Tibial artery (tissue), 4 donors: Measurements from ENCODE around the gene TMED1.
"Not testable (repeated sequence)": the region's sequence is repeated elsewhere in the genome, so short reads cannot be mapped to it uniquely, and the experiment has no call there.

Source experiments
- DNase-seq, 2 donors: peaks; one replicate each; pipeline ENCODE4 v3.0.0-alpha.2; 2019
- H3K27ac ChIP-seq, 2 donors: fragments of 200-600 bp; sonication (generic) in 1 of 2; 1 replicate in 1 of 2; 2 replicates in 1 of 2; pipeline ENCODE4 v1.5.1; 2018 to 2019; ENCODE audit warnings: mild to moderate bottlenecking in 1 of 2
- H3K27me3 ChIP-seq, 2 donors: fragments of 200-600 bp; sonication (generic) in 1 of 2; one replicate each; pipeline versions ENCODE4 v1.5.1 to v1.6.0; 2016 to 2019
- H3K36me3 ChIP-seq, 3 donors: fragments of 200-600 bp; sonication (generic) in 2 of 3; one replicate each; pipeline ENCODE4 v1.5.1; 2016 to 2019; ENCODE audit warnings: mild to moderate bottlenecking in 2 of 3
- H3K4me1 ChIP-seq, 4 donors: fragments of 200-600 bp; sonication (generic) in 2 of 4; 1 replicate in 3 of 4; 2 replicates in 1 of 4; pipeline ENCODE4 v1.5.1; 2016 to 2019
- H3K4me3 ChIP-seq, 2 donors: fragments of 200-600 bp; sonication (generic) in 1 of 2; 1 replicate in 1 of 2; 2 replicates in 1 of 2; pipeline ENCODE4 v1.5.1; 2018 to 2019; ENCODE audit warnings: mild to moderate bottlenecking in 2 of 2
- H3K9me3 ChIP-seq, 3 donors: fragments of 200-600 bp; sonication (generic) in 1 of 3; one replicate each; pipeline ENCODE4 v1.5.1; 2016 to 2019
- intact Hi-C: fragments of 100-400 bp; cut with DNase I; formaldehyde crosslinking; loops from one replicate; pipeline ENCODE4 v1.15.0; 2023; ENCODE audit warnings: low total_unique reads
- TF ChIP-seq, protein P1 (sequence below), 2 experiments: fragments of 200-600 bp in 1 of 2; fragments of 450-650 bp in 1 of 2; IDR thresholded peaks; one replicate each; pipeline ENCODE4 v1.5.1; 2017 to 2019; ENCODE audit warnings: antibody characterized with exemption in 2 of 2, mild to moderate bottlenecking in 1 of 2, moderate library complexity in 1 of 2

Gene TMED1

DNA sequence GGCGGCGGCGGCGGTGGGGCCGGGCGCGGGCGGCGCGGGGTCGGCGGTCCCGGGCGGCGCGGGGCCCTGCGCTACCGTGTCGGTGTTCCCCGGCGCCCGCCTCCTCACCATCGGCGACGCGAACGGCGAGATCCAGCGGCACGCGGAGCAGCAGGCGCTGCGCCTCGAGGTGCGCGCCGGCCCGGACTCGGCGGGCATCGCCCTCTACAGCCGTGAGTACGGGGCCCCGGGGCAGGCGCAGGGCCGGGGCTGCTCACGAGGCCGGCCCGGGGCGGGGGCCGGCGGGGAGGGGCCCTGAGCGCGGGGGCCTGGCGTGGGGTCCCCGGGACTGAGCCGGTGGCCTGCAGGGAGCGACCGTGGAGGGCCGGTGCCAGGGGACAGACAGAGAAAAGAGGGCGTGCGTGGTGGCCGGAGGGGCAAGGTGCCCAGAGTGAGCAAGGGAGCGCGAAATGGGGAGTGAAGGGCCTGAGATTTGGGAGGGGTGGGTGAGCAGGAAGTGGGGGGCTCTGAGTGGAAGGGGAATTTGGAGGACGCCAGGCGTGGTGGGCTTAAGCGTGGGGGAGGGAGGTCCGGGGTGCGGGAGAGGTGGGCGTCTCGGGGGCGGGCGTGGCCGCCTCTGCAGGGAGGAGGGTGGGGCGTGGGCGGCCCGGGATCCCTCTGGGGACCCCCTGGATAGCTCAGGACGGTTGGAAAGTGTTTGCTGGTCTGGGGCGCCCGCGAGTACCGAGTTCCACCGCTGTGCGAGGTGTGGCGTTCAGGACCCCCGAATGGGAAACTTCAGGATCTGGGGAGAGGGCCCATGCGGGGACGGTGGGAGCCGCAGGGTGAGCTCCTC is 35.9 kb upstream of the TMED1 start:
- H3K4me3 ChIP-seq = peak overlapping the region; percentile 76 to 93
- H3K9me3 ChIP-seq = no peaks in the 10 kb centered on the region
- DNase-seq = peak; percentile 47 to 80
- H3K4me1 ChIP-seq = peaks cover 7 to 38% (median 24%) of the 10 kb centered on the region in 4 donors
- TF ChIP-seq, protein P1, sequence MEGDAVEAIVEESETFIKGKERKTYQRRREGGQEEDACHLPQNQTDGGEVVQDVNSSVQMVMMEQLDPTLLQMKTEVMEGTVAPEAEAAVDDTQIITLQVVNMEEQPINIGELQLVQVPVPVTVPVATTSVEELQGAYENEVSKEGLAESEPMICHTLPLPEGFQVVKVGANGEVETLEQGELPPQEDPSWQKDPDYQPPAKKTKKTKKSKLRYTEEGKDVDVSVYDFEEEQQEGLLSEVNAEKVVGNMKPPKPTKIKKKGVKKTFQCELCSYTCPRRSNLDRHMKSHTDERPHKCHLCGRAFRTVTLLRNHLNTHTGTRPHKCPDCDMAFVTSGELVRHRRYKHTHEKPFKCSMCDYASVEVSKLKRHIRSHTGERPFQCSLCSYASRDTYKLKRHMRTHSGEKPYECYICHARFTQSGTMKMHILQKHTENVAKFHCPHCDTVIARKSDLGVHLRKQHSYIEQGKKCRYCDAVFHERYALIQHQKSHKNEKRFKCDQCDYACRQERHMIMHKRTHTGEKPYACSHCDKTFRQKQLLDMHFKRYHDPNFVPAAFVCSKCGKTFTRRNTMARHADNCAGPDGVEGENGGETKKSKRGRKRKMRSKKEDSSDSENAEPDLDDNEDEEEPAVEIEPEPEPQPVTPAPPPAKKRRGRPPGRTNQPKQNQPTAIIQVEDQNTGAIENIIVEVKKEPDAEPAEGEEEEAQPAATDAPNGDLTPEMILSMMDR (IDR thresholded peaks at IDR 0.05) = peak; percentile 16 to 18
- H3K27ac ChIP-seq = peak overlapping the region; percentile 74 to 86
- no peaks in the 10 kb centered on the region for H3K27me3 ChIP-seq
- no peaks in the 10 kb centered on the region for H3K36me3 ChIP-seq
- intact Hi-C loops = loop anchor here (5.0 kb wide), 1 partner anchor 55 kb away; the partner anchor contains the start of genes TIMM29 and YIPF2

DNA sequence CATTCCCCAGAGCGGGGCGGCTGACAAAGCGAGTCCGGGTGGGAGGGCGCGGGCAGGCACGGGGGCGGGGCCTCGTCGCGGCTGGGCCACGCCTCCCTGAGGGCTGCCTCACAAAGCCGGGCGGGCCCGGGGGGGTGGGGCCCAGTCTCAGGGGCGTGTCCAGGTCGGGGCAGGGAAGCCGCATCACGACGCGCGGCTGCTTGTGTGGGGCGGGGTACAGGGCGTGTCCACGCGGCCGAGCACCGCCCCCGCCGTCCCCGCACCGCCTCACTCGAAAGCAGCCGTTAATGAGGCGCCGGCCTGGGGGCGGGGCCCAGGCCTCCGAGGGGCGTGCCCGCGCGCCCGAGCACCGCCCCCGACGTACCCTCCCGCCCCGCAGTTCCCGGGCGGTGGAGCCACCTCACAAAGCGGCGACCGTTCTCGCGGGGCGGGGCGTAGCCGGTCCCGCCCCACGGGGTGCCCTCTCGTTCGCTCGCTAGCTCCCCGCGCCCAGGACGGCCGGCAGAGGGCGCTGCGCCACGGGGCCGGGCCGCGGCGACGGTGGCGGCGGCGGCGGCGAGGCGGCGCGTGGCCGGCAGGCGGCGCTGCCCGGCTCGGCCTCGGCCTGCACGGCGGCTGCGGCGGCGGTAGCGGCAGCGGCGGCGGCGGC is 35.1 kb upstream of the TMED1 start, which contains the start of gene CARM1:
CARM1 (plus strand) TSS at position 599 of the 649 bp plus-strand sequence. CDS start 150 bp downstream, outside the sequence.
- Histone ChIP-seq H3K4me1 (peaks cover 7 to 30% (median 17%) of the 10 kb centered on the region in 4 donors), H3K27me3 (no peaks in the 10 kb centered on the region), H3K4me3 (peak within 1 kb of the TSS; percentile 76 to 93), H3K9me3 (no peaks in the 10 kb centered on the region), H3K36me3 (no peaks in the 10 kb centered on the region), H3K27ac (peak within 1 kb of the TSS; percentile 86 to 87)
- peak; percentile 99 to 100 for DNase-seq
- intact Hi-C loops = loop anchor here (5.0 kb wide), 1 partner anchor 56 kb away; the partner anchor contains the start of genes TIMM29 and YIPF2
- TF ChIP-seq, protein P1 (IDR thresholded peaks at IDR 0.05) = peak; percentile 56 to 99

GRCh38 chr19:10870501-10870954 is 34.5 kb upstream of the TMED1 start:
- peak overlapping the region; percentile 75 to 87 for H3K27ac ChIP-seq
- no peaks in the 10 kb centered on the region for H3K9me3 ChIP-seq
- TF ChIP-seq, protein P1 (IDR thresholded peaks at IDR 0.05) = no peak
- intact Hi-C loops = loop anchor here (5.0 kb wide), 1 partner anchor 57 kb away; the partner anchor contains the start of genes TIMM29 and YIPF2
- no peak for DNase-seq
- H3K36me3 ChIP-seq = no peaks in the 10 kb centered on the region
- peaks cover 7 to 24% (median 15%) of the 10 kb centered on the region in 4 donors for H3K4me1 ChIP-seq
- peak overlapping the region; percentile 49 to 59 for H3K4me3 ChIP-seq
- H3K27me3 ChIP-seq = no peaks in the 10 kb centered on the region

- not testable (repeated sequence) for H3K9me3 ChIP-seq, H3K36me3 ChIP-seq, H3K4me3 ChIP-seq, H3K27me3 ChIP-seq
- intact Hi-C loops = loop anchor here (5.0 kb wide), 1 partner anchor 57 kb away; the partner anchor contains the start of genes TIMM29 and YIPF2
- Histone ChIP-seq H3K4me1 (peaks cover 7 to 23% (median 13%) of the 10 kb centered on the region in 4 donors), H3K27ac (peak overlapping the region in 1 of 2 donors; percentile 87)
- DNase-seq = peak; percentile 39 to 75
Observed at GRCh38 chr19:10869872-10870311, 33.9 kb upstream of the TMED1 start.

DNA sequence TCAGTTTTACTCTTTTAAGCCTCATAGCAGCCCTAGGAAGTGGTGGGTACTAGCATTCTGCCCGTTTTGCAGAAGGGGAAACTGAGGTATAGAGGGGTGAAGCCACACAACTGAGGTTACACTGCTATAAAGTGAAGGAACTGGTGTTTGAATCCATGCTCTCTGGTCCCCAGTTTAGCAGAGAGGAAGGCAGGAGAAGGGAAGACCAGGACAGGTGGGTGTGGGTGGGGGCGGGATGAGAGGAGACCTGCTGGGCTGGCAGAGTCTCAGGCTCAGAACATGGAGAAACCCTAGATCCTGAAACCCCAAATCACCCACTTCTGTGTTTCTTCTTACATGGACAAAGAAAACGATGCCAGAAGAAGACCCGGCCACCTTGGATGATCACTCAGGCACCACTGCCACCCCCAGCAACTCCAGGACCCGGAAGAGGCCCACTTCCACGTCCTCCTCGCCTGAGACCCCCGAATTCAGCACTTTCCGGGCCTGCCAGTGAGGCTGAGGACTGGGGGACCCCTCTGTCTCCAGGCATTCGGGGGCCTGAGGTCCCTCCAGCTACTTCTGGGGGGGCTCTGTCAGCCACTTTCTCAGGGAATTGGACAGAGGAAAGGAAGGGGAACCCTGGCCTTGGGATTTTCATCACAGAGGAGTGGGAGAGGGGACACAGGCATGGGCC is 33.0 kb upstream of the TMED1 start:
- DNase-seq = no peak
- Histone ChIP-seq H3K4me3 (no peak overlapping the region), H3K4me1 (peaks cover 7 to 25% (median 18%) of the 10 kb centered on the region in 4 donors), H3K9me3 (no peaks in the 10 kb centered on the region), H3K27ac (no peak overlapping the region), H3K36me3 (no peaks in the 10 kb centered on the region), H3K27me3 (no peaks in the 10 kb centered on the region)
- TF ChIP-seq, protein P1 (IDR thresholded peaks at IDR 0.05) = no peak
- intact Hi-C loops = no loop called here
